Stimulated activated CD8-positive, alpha-beta memory T cell treated with anti-CD3 and anti-CD28 coated beads, Interleukin-12 subunit alpha, Interleukin-12 subunit beta, amount 100 ng/mL, for 24 hours (primary cell): ENCODE measurements around the gene KRTAP10-7.
"Not testable (repeated sequence)": the region's sequence is repeated elsewhere in the genome, so short reads cannot be mapped to it uniquely, and the experiment has no call there.

Experiments used
- DNase-seq: peaks from one replicate; pipeline ENCODE4 v3.0.0-alpha.2; 2020; ENCODE audit errors: extremely low read depth

The KRTAP10-7 gene

GRCh38 chr21:44612029-44612486 is 11.7 kb downstream of the KRTAP10-7 start, which contains the start of gene KRTAP10-8:
KRTAP10-8 (plus strand) TSS chr21:44612079; CDS start chr21:44612101, 22 bp downstream.
- no peak for DNase-seq

- DNase-seq: no peak
Observed at GRCh38 chr21:44612669-44613229, 12.4 kb downstream of the KRTAP10-7 start.

- no peak for DNase-seq
Observed at GRCh38 chr21:44613386-44614155, 13.2 kb downstream of the KRTAP10-7 start.

- DNase-seq: no peak
Observed at GRCh38 chr21:44614161-44614631, 13.8 kb downstream of the KRTAP10-7 start.

GRCh38 chr21:44614961-44615391 is 14.6 kb downstream of the KRTAP10-7 start:
- DNase-seq: no peak

- DNase-seq: no peak
Observed at GRCh38 chr21:44615466-44615865, 15.1 kb downstream of the KRTAP10-7 start.

GRCh38 chr21:44615911-44616590 is 15.7 kb downstream of the KRTAP10-7 start:
- DNase-seq: no peak

- DNase-seq: no peak
Observed at GRCh38 chr21:44616591-44616926, 16.2 kb downstream of the KRTAP10-7 start.

GRCh38 chr21:44617071-44617501 is 16.7 kb downstream of the KRTAP10-7 start:
- DNase-seq: no peak

GRCh38 chr21:44618504-44618903 is 18.1 kb downstream of the KRTAP10-7 start:
- DNase-seq: no peak

GRCh38 chr21:44618909-44619308 is 18.5 kb downstream of the KRTAP10-7 start:
- DNase-seq: peak; percentile 12

GRCh38 chr21:44619886-44620285 is 19.5 kb downstream of the KRTAP10-7 start:
- DNase-seq: no peak

- no peak for DNase-seq
Observed at GRCh38 chr21:44623575-44623974, 23.2 kb downstream of the KRTAP10-7 start.

- no peak for DNase-seq
Observed at GRCh38 chr21:44625756-44626155, 25.4 kb downstream of the KRTAP10-7 start.

GRCh38 chr21:44626262-44626661 is 25.9 kb downstream of the KRTAP10-7 start:
- DNase-seq: no peak

- DNase-seq: no peak
Observed at GRCh38 chr21:44626673-44627143, 26.3 kb downstream of the KRTAP10-7 start, which contains the start of gene KRTAP10-9. KRTAP10-9 (plus strand) TSS chr21:44627093; CDS start chr21:44627172, 79 bp downstream.

GRCh38 chr21:44627181-44627822 is 26.9 kb downstream of the KRTAP10-7 start:
- DNase-seq: not testable (repeated sequence)

GRCh38 chr21:44627831-44628233 is 27.4 kb downstream of the KRTAP10-7 start:
- not testable (repeated sequence) for DNase-seq

GRCh38 chr21:44628707-44629391 is 28.5 kb downstream of the KRTAP10-7 start:
- DNase-seq: no peak

- DNase-seq: no peak
Observed at GRCh38 chr21:44630440-44630839, 30.0 kb downstream of the KRTAP10-7 start.

- no peak for DNase-seq
Observed at GRCh38 chr21:44632067-44632466, 31.7 kb downstream of the KRTAP10-7 start.
